HL-60/S4 treated with phorbol 12-myristate 13-acetate at 8.2 ng/mL for 4 days and 3 days (cell line): ENCODE data around the gene CEP72.
"Not testable (repeated sequence)": the region's sequence is repeated elsewhere in the genome, so short reads cannot be mapped to it uniquely, and the experiment has no call there.

Experiments used
- in situ Hi-C: fragments of 300-500 bp; cut with MboI; formaldehyde crosslinking; loops from 2 replicates; pipeline ENCODE4 v1.15.0; 2022; ENCODE audit warnings: low sequenced_read_pairs

The CEP72 gene

GRCh38 chr5:595285-595875 lies 16.8 kb upstream of the CEP72 start:
- in situ Hi-C loops, result no loop called here

GRCh38 chr5:597871-598563 lies 14.1 kb upstream of the CEP72 start:
- in situ Hi-C loops, result no loop called here

GRCh38 chr5:598564-598890 lies 13.6 kb upstream of the CEP72 start:
- in situ Hi-C loops, result no loop called here

GRCh38 chr5:600886-601541 lies 11.1 kb upstream of the CEP72 start:
- in situ Hi-C loops, result no loop called here

- in situ Hi-C loops, result no loop called here
Measured at GRCh38 chr5:601771-602465, 10.2 kb upstream of the CEP72 start.

GRCh38 chr5:602466-603035 lies 9.6 kb upstream of the CEP72 start:
- in situ Hi-C loops, result no loop called here

- in situ Hi-C loops, result no loop called here
Measured at GRCh38 chr5:603081-603998, 8.8 kb upstream of the CEP72 start.

GRCh38 chr5:604391-604831 lies 7.7 kb upstream of the CEP72 start:
- in situ Hi-C loops, result no loop called here

- in situ Hi-C loops, result not testable (repeated sequence)
Measured at GRCh38 chr5:605090-605489, 7.0 kb upstream of the CEP72 start.

GRCh38 chr5:606061-606460 lies 6.1 kb upstream of the CEP72 start:
- in situ Hi-C loops, result no loop called here

- in situ Hi-C loops, result no loop called here
Measured at GRCh38 chr5:606526-607399, 5.4 kb upstream of the CEP72 start.

- in situ Hi-C loops, result no loop called here
Measured at GRCh38 chr5:607541-608428, 4.4 kb upstream of the CEP72 start.

- in situ Hi-C loops, result no loop called here
Measured at GRCh38 chr5:608429-609370, 3.4 kb upstream of the CEP72 start.

GRCh38 chr5:609506-609905 lies 2.6 kb upstream of the CEP72 start:
- in situ Hi-C loops, result no loop called here

- in situ Hi-C loops, result no loop called here
Measured at GRCh38 chr5:610011-610743, 2.0 kb upstream of the CEP72 start.
